Germinal center (tissue), 1 donor: ENCODE data around the gene AGTRAP.

Source experiments
- DNase-seq: peaks from one replicate; pipeline ENCODE4 v3.0.0; 2012; ENCODE audit warnings: mixed read lengths, low spot score

Gene AGTRAP, protein sequence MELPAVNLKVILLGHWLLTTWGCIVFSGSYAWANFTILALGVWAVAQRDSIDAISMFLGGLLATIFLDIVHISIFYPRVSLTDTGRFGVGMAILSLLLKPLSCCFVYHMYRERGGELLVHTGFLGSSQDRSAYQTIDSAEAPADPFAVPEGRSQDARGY

DNA sequence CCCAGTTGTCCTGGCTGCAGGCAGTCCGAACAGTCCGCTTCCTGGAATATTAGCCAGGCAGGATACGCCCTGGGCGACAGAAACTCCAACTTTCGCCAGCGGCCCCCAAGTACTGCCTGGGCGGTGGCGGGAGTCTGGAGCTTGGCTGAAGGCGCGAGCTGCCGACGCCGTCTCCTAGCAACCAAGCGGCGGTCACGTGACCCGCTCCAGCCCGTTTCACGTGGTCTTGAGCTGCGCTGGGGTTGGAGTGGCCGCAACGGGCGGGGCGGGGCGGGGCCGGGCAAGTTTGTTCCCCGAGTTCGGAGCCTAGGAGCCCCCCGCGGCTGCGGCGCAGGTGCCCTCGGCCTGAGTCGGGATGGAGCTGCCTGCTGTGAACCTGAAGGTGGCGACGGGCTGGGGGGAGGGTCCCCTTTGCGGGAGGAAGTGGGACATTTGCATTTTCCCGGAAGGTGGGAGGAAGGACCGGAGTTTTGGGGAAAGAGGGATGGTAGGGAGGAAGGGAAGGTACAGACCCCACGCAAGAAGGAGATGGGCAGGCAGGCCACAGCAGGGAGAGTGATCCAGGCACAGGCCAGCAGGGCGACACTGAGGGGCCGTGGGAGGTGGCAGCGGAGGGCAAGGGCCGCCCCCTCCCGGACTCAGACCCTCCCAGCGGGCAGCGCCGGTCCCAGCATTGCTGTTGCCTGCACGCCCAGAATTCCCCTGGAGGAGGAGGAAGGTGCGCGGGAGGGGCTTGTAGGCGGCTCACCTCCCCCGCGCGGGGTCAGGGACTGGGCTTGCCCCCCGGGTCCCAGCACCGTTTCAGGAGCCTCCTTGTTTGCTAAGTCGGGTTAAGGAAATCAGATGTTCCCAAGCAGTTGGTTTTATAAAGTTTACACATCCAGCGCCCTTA, at the start of gene AGTRAP:
Gene AGTRAP, plus strand, starts transcription at position 283 of the 892 bp plus-strand sequence. Its CDS starts 73 bp downstream, at position 356.
- DNase-seq, result peak; percentile 89

DNA sequence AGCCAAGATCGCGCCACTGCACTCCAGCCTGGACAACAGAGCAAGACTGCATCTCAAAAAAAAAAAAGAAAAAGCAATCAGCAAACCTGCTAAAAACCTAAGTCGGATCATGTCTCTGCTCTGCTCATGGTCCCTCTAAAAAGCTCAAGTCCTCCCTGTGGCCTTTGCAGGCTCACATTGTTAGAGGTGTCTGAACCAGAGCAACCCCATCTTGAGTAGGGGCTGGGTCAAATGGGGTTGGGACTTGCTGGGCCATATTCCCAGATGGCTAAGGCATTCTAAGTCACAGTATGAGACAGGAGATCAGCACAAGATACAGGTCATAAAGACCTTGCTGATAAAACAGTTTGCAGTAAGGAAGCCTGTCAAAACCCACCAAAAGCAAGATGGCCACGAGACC, 47.4 kb upstream of the AGTRAP start:
- no peak for DNase-seq

DNA sequence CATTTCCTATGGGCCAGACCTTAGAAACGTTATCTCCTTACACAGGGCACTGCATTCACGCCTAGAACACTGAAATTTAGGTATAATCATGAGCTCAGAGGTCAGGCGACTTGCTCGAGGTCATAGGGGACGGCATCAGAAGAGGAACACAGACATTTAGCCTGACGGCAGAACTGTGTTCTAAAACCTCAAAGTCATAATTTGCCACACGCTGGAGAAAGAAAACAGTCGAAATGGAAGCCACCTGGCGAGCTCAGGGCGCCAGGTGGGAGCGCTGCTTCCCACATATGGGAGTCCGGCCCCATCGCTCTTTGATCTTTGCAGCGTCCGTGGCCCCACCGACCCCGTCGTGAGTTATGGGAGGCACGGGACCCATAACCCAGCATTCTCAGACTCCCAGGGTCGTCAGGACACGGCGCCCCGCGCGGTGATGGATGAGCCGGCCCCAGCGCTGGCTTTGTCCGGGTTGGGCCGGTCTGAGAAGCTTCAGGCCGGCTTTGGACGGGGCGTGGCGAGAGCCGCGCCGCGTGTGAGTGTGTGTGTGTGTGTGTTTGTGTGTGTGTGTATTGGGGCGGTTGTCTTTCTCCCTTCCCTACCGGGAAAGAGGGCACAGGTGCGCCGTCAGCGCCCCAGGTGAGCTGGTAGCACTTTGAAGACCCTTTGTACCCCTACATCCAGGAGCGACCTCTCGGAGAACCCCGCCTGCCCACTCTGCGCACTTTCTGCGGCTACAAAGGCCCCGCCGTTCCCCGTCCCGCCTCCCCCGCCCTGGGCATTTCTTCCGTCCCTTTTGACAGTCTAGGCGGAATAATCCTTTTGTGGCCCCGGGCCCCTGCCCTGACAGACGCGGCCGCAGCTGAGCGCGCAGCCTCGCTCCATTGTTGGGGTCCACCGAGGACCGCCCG, 45.3 kb upstream of the AGTRAP start:
- DNase-seq, result no peak

DNA sequence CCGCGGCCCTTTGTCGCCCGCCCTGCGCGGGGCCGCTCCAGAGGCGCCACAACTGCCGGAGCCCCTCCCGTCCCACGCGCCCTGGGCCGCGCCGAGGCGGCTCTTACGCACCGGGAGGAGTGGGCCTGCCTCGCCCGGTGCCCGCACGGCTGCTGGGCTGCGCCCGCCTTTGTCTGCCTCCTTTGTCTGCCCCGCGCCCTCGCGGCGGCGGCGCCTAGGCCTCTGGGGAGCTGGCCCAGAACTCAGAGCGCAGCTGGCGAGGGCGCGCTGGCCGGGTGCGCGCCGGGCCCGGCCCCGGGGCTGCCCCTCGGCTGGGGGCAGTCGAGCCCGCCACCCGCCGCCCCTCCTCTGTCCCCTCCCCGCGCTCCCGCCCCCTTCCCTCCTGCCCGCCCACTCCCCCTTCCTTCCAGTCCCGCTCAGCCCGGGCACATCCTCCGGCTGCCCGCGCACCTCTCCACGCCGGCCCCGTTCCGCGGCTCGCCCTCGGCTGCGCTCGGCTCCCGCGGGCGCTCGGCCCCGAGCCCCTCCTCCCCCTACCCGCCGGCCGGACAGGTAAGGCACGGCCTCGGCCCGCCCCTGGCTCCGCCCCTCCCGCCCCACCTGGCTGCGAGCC, 44.5 kb upstream of the AGTRAP start, which contains the start of gene DRAXIN:
Gene DRAXIN, plus strand, starts transcription at position 409 of the 613 bp plus-strand sequence. CDS start 14,549 bp downstream, outside the sequence.
- no peak for DNase-seq

DNA sequence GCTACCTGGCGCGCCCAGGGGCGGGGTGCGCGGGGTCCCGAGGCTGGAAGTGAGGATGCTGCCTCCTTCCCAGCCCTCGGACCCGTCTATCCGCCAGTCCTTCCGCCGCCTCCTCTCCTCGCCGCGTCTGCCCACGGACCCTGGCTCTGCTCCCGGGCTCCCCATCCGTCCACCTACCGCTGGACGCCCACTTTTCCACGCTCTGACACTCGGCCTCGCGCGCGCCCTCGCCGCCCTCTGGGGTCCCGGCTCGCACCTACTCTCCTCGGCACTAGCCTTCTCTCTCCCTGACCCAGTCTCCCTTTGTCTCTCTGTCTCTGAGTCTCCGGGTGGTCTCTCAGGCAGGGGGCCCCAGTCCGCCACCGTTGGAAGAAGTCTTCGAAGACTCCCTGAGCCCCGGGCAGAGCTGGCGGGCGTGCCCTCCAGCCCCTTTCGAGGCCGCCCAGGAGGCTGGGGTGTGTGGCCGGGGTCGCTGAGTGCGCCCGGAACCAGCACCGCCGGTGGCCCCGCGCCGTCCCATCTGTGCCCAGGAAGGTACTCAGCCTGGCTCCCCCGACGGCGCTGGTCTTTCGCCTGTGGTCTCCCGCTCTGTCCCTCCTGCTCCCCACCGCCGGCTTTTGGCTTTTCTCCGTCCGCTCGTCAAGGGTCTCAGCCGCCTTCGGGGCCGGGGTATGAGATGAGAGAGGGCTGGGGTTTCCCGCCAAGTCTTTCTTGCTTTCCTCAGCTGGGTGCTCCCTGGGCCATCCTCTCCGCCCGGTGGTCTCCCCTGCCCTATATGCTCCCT, 43.8 kb upstream of the AGTRAP start:
- DNase-seq, result no peak

DNA sequence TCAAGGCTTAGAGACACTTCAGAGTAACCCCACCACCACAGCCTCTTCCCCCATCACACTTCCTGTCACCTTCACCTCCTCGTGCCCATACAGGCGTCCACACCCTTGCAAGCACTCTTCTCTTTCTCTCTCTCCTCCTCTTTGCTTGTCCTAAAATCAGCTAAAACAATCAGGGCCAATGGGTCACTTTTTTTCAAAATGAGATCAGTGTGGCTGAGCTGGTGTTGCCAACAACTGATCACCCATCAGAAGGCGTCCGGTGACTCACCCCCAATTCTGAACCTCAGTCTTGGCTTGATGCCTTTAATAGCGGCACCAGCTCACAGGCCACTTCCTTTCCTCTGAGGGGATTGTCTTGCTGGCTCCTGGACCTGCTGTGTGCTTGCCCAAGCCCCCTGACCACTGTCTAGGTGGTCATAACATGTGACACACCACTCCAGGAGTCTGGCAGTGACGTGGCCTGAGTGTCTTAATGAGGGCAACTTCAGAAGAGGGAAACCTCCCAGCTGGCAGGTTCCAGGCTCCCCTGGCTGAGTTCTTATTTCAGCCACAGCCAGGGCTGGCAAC, 42.8 kb upstream of the AGTRAP start:
- no peak for DNase-seq

DNA sequence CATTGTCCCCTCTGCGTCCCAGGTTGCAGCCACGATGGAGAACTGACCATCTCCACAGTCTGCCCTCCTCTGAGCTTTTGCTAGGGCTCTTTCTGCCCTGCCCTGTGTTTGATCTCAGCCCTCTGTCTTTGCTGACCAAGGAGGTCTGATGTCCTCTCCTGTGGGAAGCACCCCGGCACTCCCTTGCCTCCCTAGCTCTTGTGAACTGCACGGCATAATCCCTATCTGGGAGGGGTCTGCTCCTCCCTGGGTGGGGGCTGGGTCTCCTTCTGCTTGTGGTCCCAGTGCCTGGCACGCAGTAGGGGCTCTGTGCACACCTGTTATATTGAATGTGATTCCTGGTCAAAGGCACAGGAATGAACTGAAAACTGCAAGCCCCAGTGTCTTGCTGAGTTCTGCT, 42.0 kb upstream of the AGTRAP start:
- DNase-seq, result no peak

DNA sequence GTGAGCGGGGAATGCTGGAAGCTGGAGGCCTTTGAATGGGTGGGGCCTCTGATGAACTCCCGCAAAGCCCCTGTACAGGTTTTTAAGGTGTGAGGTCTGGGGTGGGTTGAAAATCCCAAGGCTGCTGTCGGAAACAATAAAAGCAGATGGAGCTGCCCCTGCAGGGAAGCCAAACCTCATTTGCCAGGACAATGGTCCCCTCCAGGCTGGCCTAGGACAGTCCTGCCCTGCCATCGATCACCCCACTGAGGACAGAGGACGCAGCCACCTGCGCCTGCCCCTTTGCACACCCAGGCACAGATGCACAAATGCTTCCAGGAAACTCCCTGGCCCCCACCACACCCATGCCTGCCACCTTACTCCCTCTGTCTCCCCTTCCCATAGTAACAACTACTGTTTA, 40.1 kb upstream of the AGTRAP start:
- no peak for DNase-seq

DNA sequence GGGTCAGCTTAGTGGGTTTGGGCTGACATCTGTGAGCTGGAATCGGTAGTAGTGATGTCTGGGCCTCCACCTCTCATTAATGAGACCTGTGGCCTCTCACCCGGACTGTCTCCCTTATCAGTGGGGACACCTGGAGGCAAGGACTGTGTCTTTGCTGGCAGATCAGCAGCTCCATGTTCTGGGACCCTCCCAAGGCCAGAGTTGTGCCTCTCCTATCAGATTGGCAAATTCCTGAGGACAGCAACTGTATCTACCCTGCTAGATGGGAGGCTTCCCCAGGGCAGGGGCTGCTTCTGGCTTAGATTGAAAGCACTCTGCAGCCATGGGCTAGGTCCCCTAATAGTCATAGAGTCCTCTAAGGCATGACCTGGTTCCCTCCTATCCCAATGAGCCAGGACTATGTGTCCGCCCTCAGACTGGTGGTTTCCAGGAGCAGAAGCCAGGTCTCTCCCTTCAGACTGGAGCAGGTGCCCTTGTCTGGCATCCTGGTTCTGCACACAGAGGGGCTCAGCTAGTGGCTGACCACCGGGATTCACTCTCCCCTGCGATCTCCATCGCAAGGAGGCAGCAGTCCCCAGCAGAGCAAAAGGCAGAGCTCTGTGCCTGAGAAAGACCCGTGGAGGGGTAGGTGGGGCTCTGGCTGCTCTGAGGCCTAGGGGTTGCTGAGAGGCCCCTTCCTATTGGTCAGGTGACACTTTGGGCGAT, 38.6 kb upstream of the AGTRAP start:
- no peak for DNase-seq

DNA sequence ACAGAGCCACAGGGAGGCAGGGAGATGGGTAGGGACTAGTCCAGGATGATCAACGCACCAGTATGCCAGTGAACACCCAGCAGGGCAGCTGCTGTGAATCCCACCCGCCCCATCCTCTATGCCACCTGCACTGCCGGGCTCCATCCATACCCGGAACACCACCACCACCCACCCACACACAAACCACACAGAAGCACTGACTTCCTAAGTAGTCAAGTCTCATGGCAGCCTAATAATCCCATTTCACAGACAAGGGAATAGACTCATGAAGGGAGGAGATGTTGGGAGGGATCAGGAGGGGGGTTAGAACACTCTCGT, 38.1 kb upstream of the AGTRAP start:
- no peak for DNase-seq

DNA sequence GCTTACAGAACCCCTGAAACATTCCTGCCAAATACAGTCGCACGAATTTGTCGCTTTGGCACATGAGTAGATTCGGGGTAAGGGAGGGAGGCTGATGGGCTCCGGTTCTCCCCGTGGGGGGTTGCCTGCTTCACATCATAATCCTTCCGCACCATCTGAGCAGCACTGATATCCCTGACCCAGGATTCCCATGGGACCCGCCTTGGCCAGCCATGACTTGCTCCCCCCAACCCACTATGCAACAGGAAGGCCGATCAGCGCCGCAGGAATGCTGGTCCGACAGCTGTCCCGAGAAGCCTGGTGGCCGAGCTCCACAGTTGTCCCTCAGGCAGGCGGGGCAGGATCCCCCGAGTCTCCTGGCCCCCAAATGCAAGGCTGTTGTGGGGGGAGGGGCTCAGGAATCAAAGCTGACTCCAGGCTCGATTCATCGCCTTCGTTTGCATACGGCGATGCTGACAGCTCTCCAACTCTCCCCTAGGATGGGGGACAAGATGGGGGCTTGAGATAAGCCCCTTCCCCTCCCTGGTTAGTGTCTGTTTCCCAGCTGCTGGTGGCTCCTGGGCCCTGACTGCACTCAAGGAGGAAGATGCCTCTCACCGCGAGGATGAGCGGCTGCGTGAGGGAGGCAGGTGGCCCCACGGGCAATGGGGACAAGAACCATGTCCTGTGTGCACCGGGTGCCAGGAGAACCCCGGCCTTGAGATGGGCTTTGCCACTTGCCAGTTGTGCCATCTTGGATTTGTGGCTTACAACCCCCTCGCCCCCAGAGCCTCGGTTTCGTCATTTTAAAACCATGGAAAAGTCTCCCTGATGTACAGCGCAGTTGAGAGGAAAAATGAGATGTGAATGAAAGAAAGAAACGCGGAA, 35.1 kb upstream of the AGTRAP start:
- DNase-seq, result no peak

DNA sequence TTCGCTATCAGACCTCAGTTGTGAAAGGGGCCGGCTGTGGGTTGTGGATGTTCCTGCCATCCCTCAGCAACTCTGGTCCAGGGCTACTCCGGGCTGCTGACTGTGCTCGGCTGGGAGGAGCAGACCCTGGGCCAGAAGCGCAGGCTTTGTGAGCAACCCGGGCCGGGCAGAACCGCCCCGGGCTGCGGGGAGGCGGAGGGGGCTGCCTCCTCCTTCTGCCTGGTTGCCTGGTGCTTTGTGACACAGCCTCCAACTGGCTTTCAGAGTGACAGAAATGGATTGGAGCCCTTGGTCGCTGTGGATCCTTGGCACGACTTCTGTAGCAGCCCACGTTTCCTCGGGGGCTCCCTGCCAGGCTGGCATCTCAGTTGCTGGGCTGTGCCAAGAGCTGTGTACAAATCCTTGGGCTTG, 34.4 kb upstream of the AGTRAP start:
- no peak for DNase-seq

DNA sequence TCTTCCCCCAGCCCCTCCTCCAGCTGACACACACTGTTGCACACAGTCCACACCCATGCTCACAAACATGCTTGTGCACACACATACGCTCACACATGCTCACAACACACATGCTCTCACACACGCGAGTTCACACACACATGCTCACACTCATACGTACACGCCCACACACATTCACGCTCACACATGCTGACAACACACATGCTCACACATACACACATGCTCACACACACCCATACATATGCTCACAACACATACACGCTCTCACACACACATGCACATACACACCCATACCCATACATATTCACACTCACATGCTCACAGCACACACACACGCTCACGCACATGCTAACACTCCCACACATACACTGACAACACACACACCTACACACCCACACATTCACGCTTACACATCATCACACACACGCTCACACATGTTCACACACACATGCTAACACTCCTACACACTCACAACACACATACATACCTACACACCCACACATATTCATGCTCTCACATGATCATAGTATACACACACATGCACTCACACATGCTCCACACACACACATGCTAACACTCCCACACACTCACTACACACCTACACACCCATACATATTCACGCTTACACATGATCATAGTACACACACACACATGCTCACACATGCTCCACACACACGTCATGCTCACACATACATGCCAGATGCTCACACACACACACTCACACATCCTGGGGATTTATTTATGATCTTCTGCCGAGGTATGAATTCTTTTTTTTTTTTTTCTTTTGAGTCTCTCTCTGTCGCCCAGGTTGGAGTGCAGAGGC, 33.7 kb upstream of the AGTRAP start:
- DNase-seq, result no peak

DNA sequence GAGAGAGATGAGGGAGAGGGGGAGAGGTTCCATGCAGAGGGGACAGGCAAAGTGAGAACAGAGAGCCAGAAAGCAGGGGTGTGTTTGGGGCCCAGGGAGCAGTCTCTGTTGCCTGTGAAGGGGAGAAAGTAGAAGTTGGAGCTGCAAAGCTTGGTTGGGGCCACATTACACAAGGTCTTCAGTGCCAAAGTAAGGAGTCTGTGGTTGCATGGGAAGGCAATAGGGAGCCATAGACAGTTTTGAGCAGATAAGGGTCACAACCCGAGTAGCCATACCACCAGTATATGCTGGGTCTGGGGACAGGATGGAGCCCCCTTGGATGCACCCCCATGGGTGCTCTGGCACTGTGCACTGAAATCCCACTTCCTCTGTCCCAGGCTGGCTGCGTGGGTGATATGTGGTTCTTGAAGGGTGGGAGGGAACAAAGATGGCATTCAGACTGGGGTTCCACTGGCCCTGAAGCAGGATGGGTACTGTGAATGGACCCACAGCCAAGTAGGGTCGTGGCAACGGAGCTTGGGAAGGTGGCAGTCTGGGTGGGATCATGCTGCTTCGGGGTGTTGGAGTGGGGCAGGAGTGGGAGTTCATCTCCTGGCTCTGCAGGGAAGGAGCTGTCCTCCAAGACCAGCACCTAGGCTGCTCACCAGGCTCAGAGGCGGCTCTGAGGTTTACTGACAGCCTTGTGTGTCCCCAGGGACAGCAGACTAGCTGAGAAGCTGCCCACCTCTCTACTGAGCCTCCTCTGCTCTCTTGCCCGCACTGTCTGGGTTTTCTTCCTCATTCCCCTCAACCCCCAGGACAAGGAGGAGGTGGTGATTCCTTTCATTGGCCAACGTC, 32.4 kb upstream of the AGTRAP start:
- no peak for DNase-seq

DNA sequence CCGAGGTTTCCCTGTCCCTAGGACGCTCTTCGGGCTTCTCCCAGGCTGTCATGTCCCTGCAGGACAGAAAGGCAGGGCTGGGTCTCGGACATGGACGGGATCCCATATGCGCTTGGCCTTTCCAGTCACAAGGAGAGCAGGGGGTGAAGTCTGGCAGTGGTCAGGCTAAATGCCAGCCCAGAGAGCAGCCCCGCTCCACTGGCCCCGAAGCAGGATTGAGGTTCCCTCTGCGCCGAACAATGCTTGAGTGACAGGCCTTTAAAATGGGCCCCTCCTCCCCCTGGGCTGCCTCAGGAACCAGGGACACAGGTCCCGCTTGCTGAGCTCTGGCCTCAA, 31.8 kb upstream of the AGTRAP start:
- DNase-seq, result no peak

DNA sequence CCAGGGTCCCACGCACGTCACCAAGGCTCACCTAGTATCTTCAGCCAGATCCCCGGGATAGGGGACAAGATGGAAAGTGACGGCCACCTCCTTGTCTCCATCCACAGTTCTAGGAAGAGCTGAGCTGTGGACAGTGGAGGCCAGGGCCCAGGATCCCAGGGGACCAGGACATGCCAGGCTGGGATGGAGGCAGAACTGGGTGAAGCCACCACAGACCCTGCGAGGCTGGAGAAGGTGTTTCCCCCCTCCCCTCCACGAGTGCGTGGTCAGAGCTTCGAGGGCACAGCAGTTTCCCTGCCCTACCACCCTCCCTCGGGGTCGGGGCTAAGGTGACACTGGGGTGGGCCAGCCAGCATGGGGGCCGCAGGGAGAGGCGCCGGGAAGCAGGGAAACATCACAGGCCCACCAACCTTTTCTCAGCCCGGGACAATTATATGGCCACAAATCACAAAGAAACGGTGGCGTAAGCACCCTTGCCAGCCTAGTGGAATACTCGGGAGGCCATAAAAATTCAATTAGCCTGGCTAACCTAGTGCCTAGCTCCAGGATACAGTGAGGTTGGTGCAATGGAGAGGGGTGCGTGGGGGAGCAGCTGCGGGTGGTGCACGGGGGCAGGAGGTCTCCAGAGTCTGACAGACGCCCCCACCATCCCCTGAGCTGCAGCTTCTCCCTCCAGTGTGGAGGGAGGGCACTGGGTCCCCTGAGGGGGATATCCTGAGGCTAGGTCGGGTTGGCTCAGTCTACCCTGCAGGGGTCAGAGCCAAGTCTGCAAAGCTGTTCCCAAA, 31.1 kb upstream of the AGTRAP start:
- no peak for DNase-seq

DNA sequence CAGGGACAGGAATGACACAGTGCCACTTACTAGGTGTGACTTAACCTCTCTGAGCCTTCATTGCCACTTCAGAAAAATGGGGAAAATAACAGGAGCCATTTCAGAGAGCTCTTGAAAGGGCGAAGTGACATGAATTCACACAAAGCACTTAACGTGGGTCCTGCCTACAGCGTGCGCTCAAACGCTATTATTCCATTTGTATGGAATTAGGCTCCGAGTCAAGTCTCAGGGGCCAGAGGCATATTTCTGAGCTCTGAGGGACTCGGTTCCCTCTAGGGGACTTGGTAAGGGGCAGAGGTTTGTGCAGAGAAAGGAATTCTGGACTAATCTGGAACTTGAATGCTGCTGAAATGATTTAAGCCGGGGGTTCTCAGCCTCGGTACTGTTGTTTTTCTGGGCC, 30.3 kb upstream of the AGTRAP start:
- no peak for DNase-seq
